GM12874 (cell line): ENCODE data around the gene GRIK2.

Experiments used
- CTCF ChIP-seq: IDR thresholded peaks from 2 replicates; pipeline ENCODE4 v1.5.1; 2011; ENCODE audit warnings: low read depth, mild to moderate bottlenecking, control low read depth, low read length, moderate library complexity; ENCODE audit not compliant: insufficient read depth

GRIK2 gene

GRCh38 chr6:101422811-101423210 is 29.3 kb downstream of the GRIK2 start:
- no peak for TF ChIP-seq CTCF

DNA sequence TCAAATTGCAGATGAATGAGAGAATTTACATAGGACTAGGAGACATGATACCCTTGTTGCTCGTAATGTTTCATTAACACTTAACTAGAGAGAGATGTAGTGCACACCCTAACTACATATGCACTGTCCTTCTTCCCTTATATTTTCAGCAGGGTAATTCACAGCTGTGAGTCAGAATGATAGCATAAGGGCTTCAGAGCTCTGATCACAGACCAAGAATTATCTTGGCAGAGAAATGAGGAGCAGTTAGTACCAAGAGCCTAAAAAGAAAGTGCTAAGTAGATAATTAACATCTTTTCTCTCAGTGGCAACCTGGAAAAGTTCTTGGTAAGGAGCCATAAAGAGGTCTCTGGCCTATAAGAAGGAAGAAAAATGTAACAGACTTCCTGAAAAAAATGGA is 35.8 kb downstream of the GRIK2 start:
- TF ChIP-seq CTCF = no peak

DNA sequence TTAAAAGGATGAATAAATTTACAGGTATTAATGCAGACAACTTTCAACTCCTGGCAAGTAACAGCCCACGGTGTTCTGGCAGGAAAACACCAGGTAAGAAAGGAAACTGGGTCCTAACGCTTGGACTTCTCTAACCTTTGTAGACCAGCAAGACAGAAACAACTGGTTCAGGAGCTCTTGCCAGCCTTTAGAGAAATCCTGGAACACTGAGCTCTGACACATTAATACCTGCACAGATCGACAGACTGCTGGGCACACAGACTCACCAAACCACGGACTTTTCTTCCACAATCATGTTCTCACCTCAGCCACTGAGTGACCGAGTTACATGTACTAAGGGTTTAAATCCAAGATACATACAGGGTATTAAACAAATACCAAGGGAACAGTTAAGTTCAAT is 36.3 kb downstream of the GRIK2 start:
- TF ChIP-seq CTCF = no peak

- TF ChIP-seq CTCF = no peak
These were observed 39.6 kb downstream of the GRIK2 start for GRCh38 chr6:101433141-101433540.

DNA sequence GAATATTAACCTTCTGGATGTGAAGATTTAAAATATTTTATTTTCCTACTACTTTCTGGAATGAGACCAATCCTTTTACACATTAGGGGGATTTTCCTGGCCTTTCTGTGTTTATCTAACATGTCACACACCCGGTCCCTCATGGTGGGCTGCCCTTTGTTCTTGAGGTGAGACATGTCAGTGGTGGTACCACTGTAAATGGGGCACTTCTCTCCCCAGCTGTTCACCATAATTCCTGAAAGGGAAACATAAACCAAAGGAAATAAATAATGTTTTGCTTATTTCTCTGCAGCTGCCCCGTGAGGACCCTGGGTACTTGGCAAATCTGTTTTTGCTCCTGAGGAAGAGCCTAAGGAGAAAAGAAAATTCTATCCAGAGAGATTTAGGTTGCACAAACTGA is 41.1 kb downstream of the GRIK2 start:
- no peak for TF ChIP-seq CTCF

- no peak for TF ChIP-seq CTCF
These were observed 41.5 kb downstream of the GRIK2 start for GRCh38 chr6:101435038-101435437.

- no peak for TF ChIP-seq CTCF
These were observed 46.3 kb downstream of the GRIK2 start for GRCh38 chr6:101439790-101440189.

DNA sequence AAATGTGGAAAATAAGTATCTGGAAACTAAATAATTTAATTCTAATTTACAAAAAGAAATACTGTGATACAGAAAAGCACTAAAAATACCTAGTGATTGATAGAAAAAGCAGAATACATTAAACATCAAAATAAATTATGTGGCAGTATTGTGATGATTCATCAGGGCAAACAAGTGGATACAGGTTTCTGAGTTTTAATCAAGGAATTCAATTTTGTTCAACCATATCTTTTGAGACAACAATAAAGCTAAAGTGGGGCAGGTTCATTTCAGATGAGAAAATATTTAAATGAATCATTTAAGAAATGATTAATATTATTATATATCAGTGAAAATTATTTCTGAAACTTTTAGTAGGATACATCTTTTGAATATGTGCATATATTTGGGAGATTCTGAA is 49.8 kb downstream of the GRIK2 start:
- TF ChIP-seq CTCF = no peak
